ENCODE data around the gene UMOD. TPM values are rescaled to one million over a fixed set of nuclear protein-coding genes. Genes with fewer than 3 reads are reported as not detected.
"Not testable (repeated sequence)": the region's sequence is repeated elsewhere in the genome, so short reads cannot be mapped to it uniquely, and the experiment has no call there.

UMOD gene
- total and polyA plus RNA-seq, 7 donors: not detected

- H3K36me3 ChIP-seq: no peaks in the 10 kb centered on the region
Observed at GRCh38 chr16:20326321-20326720, 26.2 kb downstream of the UMOD start.

GRCh38 chr16:20325005-20325404, 27.5 kb downstream of the UMOD start:
- intact Hi-C loops (cut with DNase I): no loop called here

More at GRCh38 chr16:20326321-20326720, 26.2 kb downstream of the UMOD start:
- no peak for DNase-seq
- no peaks in the 10 kb centered on the region for H3K4me1 ChIP-seq
- 22 to 64% methylated on average over 3 of the region's 3 CpGs for WGBS, 2 donors
- H3K27me3 ChIP-seq: no peaks in the 10 kb centered on the region
- TF ChIP-seq EP300 (IDR thresholded peaks at IDR 0.05) (no peak), POLR2A (IDR thresholded peaks at IDR 0.05) (no peak)
- H3K27ac ChIP-seq: no peak overlapping the region
- H3K4me3 ChIP-seq: no peak overlapping the region
- H3K9me3 ChIP-seq: no peaks in the 10 kb centered on the region
- intact Hi-C loops (cut with DNase I): no loop called here

GRCh38 chr16:20323591-20324117, 28.9 kb downstream of the UMOD start:
- no peaks in the 10 kb centered on the region for H3K9me3 ChIP-seq
- no peak for DNase-seq
- H3K4me1 ChIP-seq: no peaks in the 10 kb centered on the region
- H3K27ac ChIP-seq: no peak overlapping the region
- H3K4me3 ChIP-seq: no peak overlapping the region
- WGBS, 2 donors: 86 to 91% methylated on average over 9 of the region's 9 CpGs
- TF ChIP-seq EP300 (IDR thresholded peaks at IDR 0.05) (no peak), POLR2A (IDR thresholded peaks at IDR 0.05) (no peak), CTCF (IDR thresholded peaks at IDR 0.05) (no peak), POLR2AphosphoS5 (IDR thresholded peaks at IDR 0.05) (no peak)
- intact Hi-C loops (cut with DNase I): no loop called here
- no peaks in the 10 kb centered on the region for H3K36me3 ChIP-seq
- peaks cover 0 to 5% (median 0%) of the 10 kb centered on the region in 3 donors for H3K27me3 ChIP-seq

More at GRCh38 chr16:20325005-20325404, 27.5 kb downstream of the UMOD start:
- WGBS, 2 donors: 53 to 70% methylated on average over 3 of the region's 3 CpGs
- TF ChIP-seq POLR2A (IDR thresholded peaks at IDR 0.05) (no peak), EP300 (IDR thresholded peaks at IDR 0.05) (no peak), POLR2AphosphoS5 (IDR thresholded peaks at IDR 0.05) (no peak), CTCF (IDR thresholded peaks at IDR 0.05) (no peak)
- no peaks in the 10 kb centered on the region for H3K36me3 ChIP-seq
- H3K27me3 ChIP-seq: no peaks in the 10 kb centered on the region
- H3K4me1 ChIP-seq: no peaks in the 10 kb centered on the region
- no peak overlapping the region for H3K27ac ChIP-seq
- H3K4me3 ChIP-seq: no peak overlapping the region
- no peak for DNase-seq
- no peaks in the 10 kb centered on the region for H3K9me3 ChIP-seq

GRCh38 chr16:20322696-20323095, 29.8 kb downstream of the UMOD start:
- no peaks in the 10 kb centered on the region for H3K36me3 ChIP-seq
- peaks cover 0 to 7% (median 0%) of the 10 kb centered on the region in 3 donors for H3K27me3 ChIP-seq
- 91 to 95% methylated on average over 4 of the region's 4 CpGs for WGBS, 2 donors
- H3K9me3 ChIP-seq: no peaks in the 10 kb centered on the region
- H3K27ac ChIP-seq: no peak overlapping the region
- intact Hi-C loops (cut with DNase I): no loop called here
- DNase-seq: no peak
- TF ChIP-seq EP300 (IDR thresholded peaks at IDR 0.05) (no peak), POLR2A (IDR thresholded peaks at IDR 0.05) (no peak), CTCF (IDR thresholded peaks at IDR 0.05) (no peak), POLR2AphosphoS5 (IDR thresholded peaks at IDR 0.05) (no peak)
- no peaks in the 10 kb centered on the region for H3K4me1 ChIP-seq
- H3K4me3 ChIP-seq: no peak overlapping the region

- no peaks in the 10 kb centered on the region for H3K9me3 ChIP-seq
- no peak overlapping the region for H3K27ac ChIP-seq
- intact Hi-C loops (cut with DNase I): no loop called here
- peaks cover 0 to 7% (median 0%) of the 10 kb centered on the region in 3 donors for H3K27me3 ChIP-seq
- TF ChIP-seq POLR2A (IDR thresholded peaks at IDR 0.05) (no peak), POLR2AphosphoS5 (IDR thresholded peaks at IDR 0.05) (no peak), CTCF (IDR thresholded peaks at IDR 0.05) (no peak), EP300 (IDR thresholded peaks at IDR 0.05) (no peak)
- 95 to 97% methylated on average over 1 of the region's 1 CpG for WGBS, 2 donors
- H3K4me3 ChIP-seq: no peak overlapping the region
- no peak for DNase-seq
- H3K36me3 ChIP-seq: no peaks in the 10 kb centered on the region
- no peaks in the 10 kb centered on the region for H3K4me1 ChIP-seq
Observed at GRCh38 chr16:20321671-20322070, 30.8 kb downstream of the UMOD start.

GRCh38 chr16:20321051-20321450, 31.5 kb downstream of the UMOD start:
- intact Hi-C loops (cut with DNase I); H3K9me3 ChIP-seq: not testable (repeated sequence)

More at GRCh38 chr16:20321051-20321450, 31.5 kb downstream of the UMOD start:
- DNase-seq, H3K4me1 ChIP-seq, H3K36me3 ChIP-seq, H3K4me3 ChIP-seq, H3K27me3 ChIP-seq, H3K27ac ChIP-seq: not testable (repeated sequence)
- 97 to 98% methylated on average over 2 of the region's 2 CpGs for WGBS, 2 donors
